HEK293 (cell line): ENCODE measurements around the gene CCDC61.

Source experiments
- CTCF ChIA-PET: fragments of 350-600 bp; formaldehyde crosslinking; extraction: SDS; loops from one replicate; lab custom pipeline; 2021; ENCODE audit warnings: antibody characterized with exemption; lab: Yijun Ruan, JAX
- POLR2A ChIA-PET: fragments of 300-600 bp; formaldehyde crosslinking; extraction: SDS; loops from one replicate; lab custom pipeline; 2020; ENCODE audit warnings: antibody characterized with exemption, inconsistent platforms; lab: Yijun Ruan, JAX
- H3K27ac ChIP-seq: fragments of 200-500 bp; sonication (Bioruptor generic); 2 replicates; pipeline ENCODE4 v1.5.1; 2014; ENCODE audit warnings: low read depth, low read length, control low read depth, inconsistent platforms; ENCODE audit errors: extremely low read depth
- H3K36me3 ChIP-seq, 2 experiments: fragments of 200-500 bp in 1 of 2; sonication (Bioruptor generic) in 1 of 2; 1 replicate in 1 of 2; 2 replicates in 1 of 2; pipeline ENCODE4 v1.5.1; 2014 to 2017; ENCODE audit warnings: inconsistent platforms in 2 of 2, low read length in 2 of 2; ENCODE audit not compliant: control insufficient read depth in 2 of 2, insufficient read depth in 1 of 2
- H3K4me1 ChIP-seq: fragments of 200-500 bp; sonication (Bioruptor generic); 2 replicates; pipeline ENCODE4 v1.5.1; 2014; ENCODE audit warnings: mild to moderate bottlenecking, low read length, inconsistent platforms; ENCODE audit not compliant: control insufficient read depth, insufficient read depth
- H3K4me3 ChIP-seq: 2 replicates; pipeline ENCODE4 v1.5.1; 2011; ENCODE audit warnings: low read depth, mild to moderate bottlenecking, control low read depth, low read length, moderate library complexity
- H3K9me3 ChIP-seq: fragments of 200-500 bp; sonication (Bioruptor generic); 2 replicates; pipeline ENCODE4 v1.5.1; 2014; ENCODE audit warnings: low read depth, low read length, inconsistent platforms; ENCODE audit not compliant: control insufficient read depth, insufficient read depth
- BCL11A ChIP-seq: fragments of 450-650 bp; formaldehyde crosslinking; IDR thresholded peaks from 2 replicates; pipeline ENCODE4 v1.5.1; 2016; ENCODE audit warnings: low read depth, missing biosample characterization, missing genetic modification characterization
- GLI2 ChIP-seq: fragments of 450-650 bp; formaldehyde crosslinking; IDR thresholded peaks from 2 replicates; pipeline ENCODE4; 2017; ENCODE audit warnings: missing biosample characterization, missing genetic modification characterization, low read depth, borderline replicate concordance
- MZF1 ChIP-seq: fragments of 450-650 bp; formaldehyde crosslinking; IDR thresholded peaks from 2 replicates; pipeline ENCODE4 v1.5.1; 2017; ENCODE audit warnings: missing biosample characterization, missing genetic modification characterization, borderline replicate concordance
- SETDB1 ChIP-seq: IDR thresholded peaks from one replicate; pipeline ENCODE4 v1.6.1; 2017; ENCODE audit warnings: mild to moderate bottlenecking, low read length, moderate library complexity, mixed read lengths; ENCODE audit not compliant: insufficient read length
- ZFHX2 ChIP-seq: fragments of 450-650 bp; formaldehyde crosslinking; conservative IDR thresholded peaks from 2 replicates; pipeline ENCODE4 v1.5.1; 2016; ENCODE audit warnings: missing biosample characterization, missing genetic modification characterization
- ZNF132 ChIP-seq: fragments of 450-650 bp; formaldehyde crosslinking; IDR thresholded peaks from 2 replicates; pipeline ENCODE4 v1.5.1; 2017; ENCODE audit warnings: missing biosample characterization, missing genetic modification characterization, borderline replicate concordance
- ZNF146 ChIP-seq: fragments of 450-650 bp; formaldehyde crosslinking; IDR thresholded peaks from 2 replicates; pipeline ENCODE4 v1.5.1; 2016; ENCODE audit warnings: missing biosample characterization, missing genetic modification characterization
- ZNF184 ChIP-seq: fragments of 450-650 bp; IDR thresholded peaks from 2 replicates; pipeline ENCODE4 v1.5.1; 2018; ENCODE audit warnings: missing biosample characterization, mild to moderate bottlenecking, missing genetic modification characterization
- ZNF223 ChIP-seq: fragments of 450-650 bp; formaldehyde crosslinking; IDR thresholded peaks from 2 replicates; pipeline ENCODE4 v1.5.1; 2016; ENCODE audit warnings: missing biosample characterization, missing genetic modification characterization
- ZNF24 ChIP-seq: fragments of 450-650 bp; formaldehyde crosslinking; IDR thresholded peaks from 2 replicates; pipeline ENCODE4 v1.5.1; 2016; ENCODE audit warnings: missing biosample characterization, missing genetic modification characterization
- ZNF549 ChIP-seq: fragments of 450-650 bp; IDR thresholded peaks from 2 replicates; pipeline ENCODE4 v1.5.1; 2018; ENCODE audit warnings: missing biosample characterization, missing genetic modification characterization, mild to moderate bottlenecking, inconsistent platforms, moderate library complexity
- ZNF561 ChIP-seq: fragments of 450-650 bp; IDR thresholded peaks from 2 replicates; pipeline ENCODE4 v1.5.1; 2018; ENCODE audit warnings: missing biosample characterization, missing genetic modification characterization, borderline replicate concordance
- ZNF626 ChIP-seq: fragments of 450-650 bp; sonication (Bioruptor Pico); formaldehyde crosslinking; IDR thresholded peaks from 2 replicates; pipeline ENCODE4 v1.5.1; 2018; ENCODE audit warnings: missing biosample characterization, missing genetic modification characterization, inconsistent platforms
- TF ChIP-seq, protein P1 (sequence below): fragments of 450-650 bp; formaldehyde crosslinking; IDR thresholded peaks from 2 replicates; pipeline ENCODE4 v1.5.1; 2016; ENCODE audit warnings: missing biosample characterization, missing genetic modification characterization
- TF ChIP-seq, protein P2 (sequence below): fragments of 450-650 bp; formaldehyde crosslinking; conservative IDR thresholded peaks from 2 replicates; pipeline ENCODE4 v1.5.1; 2016; ENCODE audit warnings: low read depth, missing biosample characterization, missing genetic modification characterization
- TF ChIP-seq, protein P3 (sequence below): fragments of 450-650 bp; formaldehyde crosslinking; IDR thresholded peaks from 2 replicates; pipeline ENCODE4 v1.5.1; 2016; ENCODE audit warnings: missing biosample characterization, missing genetic modification characterization, low read depth
- TF ChIP-seq, protein P4 (sequence below): fragments of 450-650 bp; formaldehyde crosslinking; IDR thresholded peaks from 2 replicates; pipeline ENCODE4 v1.5.1; 2016; ENCODE audit warnings: missing biosample characterization, missing genetic modification characterization
- TF ChIP-seq, protein P5 (sequence below): fragments of 450-650 bp; formaldehyde crosslinking; IDR thresholded peaks from 2 replicates; pipeline ENCODE4 v1.5.1; 2016; ENCODE audit warnings: missing biosample characterization, missing genetic modification characterization
- TF ChIP-seq, protein P6 (sequence below): fragments of 450-650 bp; formaldehyde crosslinking; IDR thresholded peaks from 2 replicates; pipeline ENCODE4 v1.5.1; 2016; ENCODE audit warnings: missing biosample characterization, missing genetic modification characterization

CCDC61 gene

DNA sequence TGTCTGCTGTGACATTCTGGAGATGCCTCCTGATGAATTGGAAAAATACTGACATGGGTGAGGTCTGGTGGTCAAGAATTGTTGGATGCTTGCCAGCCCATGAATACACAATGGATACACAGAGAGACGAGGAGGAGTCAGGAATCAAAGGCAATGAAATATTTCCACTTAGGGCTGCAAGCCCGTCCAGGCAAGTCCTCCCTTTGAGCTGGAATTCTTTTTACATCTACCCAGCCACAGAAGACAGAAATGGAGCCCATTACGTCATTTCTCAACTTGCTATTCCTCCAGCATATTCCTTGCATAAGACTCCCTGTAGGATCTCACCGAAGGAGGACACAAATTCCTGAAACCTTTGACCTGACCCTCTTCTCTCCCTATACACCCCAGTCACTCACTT lies 61.3 kb downstream of the CCDC61 start (continued):
- TF ChIP-seq, protein P1, sequence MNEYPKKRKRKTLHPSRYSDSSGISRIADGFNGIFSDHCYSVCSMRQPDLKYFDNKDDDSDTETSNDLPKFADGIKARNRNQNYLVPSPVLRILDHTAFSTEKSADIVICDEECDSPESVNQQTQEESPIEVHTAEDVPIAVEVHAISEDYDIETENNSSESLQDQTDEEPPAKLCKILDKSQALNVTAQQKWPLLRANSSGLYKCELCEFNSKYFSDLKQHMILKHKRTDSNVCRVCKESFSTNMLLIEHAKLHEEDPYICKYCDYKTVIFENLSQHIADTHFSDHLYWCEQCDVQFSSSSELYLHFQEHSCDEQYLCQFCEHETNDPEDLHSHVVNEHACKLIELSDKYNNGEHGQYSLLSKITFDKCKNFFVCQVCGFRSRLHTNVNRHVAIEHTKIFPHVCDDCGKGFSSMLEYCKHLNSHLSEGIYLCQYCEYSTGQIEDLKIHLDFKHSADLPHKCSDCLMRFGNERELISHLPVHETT (tag by site-specific recombination) = no peak
- TF ChIP-seq, protein P2, sequence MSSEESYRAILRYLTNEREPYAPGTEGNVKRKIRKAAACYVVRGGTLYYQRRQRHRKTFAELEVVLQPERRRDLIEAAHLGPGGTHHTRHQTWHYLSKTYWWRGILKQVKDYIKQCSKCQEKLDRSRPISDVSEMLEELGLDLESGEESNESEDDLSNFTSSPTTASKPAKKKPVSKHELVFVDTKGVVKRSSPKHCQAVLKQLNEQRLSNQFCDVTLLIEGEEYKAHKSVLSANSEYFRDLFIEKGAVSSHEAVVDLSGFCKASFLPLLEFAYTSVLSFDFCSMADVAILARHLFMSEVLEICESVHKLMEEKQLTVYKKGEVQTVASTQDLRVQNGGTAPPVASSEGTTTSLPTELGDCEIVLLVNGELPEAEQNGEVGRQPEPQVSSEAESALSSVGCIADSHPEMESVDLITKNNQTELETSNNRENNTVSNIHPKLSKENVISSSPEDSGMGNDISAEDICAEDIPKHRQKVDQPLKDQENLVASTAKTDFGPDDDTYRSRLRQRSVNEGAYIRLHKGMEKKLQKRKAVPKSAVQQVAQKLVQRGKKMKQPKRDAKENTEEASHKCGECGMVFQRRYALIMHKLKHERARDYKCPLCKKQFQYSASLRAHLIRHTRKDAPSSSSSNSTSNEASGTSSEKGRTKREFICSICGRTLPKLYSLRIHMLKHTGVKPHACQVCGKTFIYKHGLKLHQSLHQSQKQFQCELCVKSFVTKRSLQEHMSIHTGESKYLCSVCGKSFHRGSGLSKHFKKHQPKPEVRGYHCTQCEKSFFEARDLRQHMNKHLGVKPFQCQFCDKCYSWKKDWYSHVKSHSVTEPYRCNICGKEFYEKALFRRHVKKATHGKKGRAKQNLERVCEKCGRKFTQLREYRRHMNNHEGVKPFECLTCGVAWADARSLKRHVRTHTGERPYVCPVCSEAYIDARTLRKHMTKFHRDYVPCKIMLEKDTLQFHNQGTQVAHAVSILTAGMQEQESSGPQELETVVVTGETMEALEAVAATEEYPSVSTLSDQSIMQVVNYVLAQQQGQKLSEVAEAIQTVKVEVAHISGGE (tag by site-specific recombination) = no peak
- TF ChIP-seq ZNF146 (tag by site-specific recombination) (no peak), ZNF24 (no peak), MZF1 (tag by site-specific recombination) (no peak), GLI2 (tag by site-specific recombination) (no peak)
- TF ChIP-seq, protein P3, sequence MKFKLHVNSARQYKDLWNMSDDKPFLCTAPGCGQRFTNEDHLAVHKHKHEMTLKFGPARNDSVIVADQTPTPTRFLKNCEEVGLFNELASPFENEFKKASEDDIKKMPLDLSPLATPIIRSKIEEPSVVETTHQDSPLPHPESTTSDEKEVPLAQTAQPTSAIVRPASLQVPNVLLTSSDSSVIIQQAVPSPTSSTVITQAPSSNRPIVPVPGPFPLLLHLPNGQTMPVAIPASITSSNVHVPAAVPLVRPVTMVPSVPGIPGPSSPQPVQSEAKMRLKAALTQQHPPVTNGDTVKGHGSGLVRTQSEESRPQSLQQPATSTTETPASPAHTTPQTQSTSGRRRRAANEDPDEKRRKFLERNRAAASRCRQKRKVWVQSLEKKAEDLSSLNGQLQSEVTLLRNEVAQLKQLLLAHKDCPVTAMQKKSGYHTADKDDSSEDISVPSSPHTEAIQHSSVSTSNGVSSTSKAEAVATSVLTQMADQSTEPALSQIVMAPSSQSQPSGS (tag by site-specific recombination) = peak; percentile 93

DNA sequence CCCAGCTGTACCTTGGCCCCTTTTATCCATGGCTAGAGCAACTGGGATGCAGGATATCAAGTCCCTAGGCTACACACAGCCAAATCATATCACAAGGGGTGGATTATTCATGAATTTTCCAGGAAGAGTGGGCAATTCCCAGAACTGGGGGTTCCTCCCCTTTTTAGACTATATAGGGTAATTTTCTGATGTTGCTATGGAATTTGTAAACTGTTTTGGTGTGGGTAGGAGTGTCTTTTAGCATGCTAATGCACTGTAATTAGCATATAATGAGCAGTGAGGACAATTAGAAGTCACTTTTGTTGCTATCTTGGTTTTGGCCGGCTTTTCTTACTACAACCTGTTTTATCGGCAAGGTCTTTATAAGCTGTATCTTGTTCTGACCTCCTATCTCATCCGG lies 63.5 kb downstream of the CCDC61 start:
- Histone ChIP-seq H3K4me3 (no peak overlapping the region), H3K27ac (no peak overlapping the region), H3K9me3 (0 out of 2 replicates have a peak, but pooled peaks cover 2% of the 10 kb centered on the region), H3K4me1 (peaks cover 8% of the 10 kb centered on the region), H3K36me3 (no peaks in the 10 kb centered on the region)
- TF ChIP-seq ZNF223 (tag by site-specific recombination) (no peak), ZNF561 (tag by site-specific recombination) (no peak), ZFHX2 (tag by site-specific recombination) (no peak), ZNF132 (tag by site-specific recombination) (no peak)
- TF ChIP-seq, protein P4, sequence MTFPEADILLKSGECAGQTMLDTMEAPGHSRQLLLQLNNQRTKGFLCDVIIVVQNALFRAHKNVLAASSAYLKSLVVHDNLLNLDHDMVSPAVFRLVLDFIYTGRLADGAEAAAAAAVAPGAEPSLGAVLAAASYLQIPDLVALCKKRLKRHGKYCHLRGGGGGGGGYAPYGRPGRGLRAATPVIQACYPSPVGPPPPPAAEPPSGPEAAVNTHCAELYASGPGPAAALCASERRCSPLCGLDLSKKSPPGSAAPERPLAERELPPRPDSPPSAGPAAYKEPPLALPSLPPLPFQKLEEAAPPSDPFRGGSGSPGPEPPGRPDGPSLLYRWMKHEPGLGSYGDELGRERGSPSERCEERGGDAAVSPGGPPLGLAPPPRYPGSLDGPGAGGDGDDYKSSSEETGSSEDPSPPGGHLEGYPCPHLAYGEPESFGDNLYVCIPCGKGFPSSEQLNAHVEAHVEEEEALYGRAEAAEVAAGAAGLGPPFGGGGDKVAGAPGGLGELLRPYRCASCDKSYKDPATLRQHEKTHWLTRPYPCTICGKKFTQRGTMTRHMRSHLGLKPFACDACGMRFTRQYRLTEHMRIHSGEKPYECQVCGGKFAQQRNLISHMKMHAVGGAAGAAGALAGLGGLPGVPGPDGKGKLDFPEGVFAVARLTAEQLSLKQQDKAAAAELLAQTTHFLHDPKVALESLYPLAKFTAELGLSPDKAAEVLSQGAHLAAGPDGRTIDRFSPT = no peak
- ChIA-PET CTCF (interaction anchor here (1.5 to 7.1 kb wide), 4 partner anchors 18 to 48 kb away, joined by 4 to 39 read pairs (median 10); no protein-coding TSS in a partner anchor), POLR2A (no interaction called here)

DNA sequence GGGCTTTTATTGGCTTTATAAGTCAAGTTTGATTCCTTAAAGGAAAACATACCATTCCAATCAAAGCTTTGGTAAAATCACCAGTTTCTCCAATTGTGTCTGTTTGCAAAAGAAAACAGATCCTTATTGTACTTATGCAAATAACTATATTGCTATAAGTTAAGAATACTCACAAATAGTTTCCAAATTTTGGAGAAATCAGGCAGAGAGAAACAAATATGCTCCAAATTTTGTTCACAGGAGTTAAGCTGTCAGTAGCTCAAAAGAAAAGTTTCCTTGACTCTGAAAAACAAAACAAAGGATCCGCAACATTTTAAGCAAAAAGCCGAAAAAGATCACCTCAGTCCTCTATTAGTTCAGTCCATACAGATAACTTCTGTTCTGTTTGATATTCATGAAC lies 64.7 kb downstream of the CCDC61 start:
- Histone ChIP-seq H3K27ac (no peak overlapping the region), H3K36me3 (no peaks in the 10 kb centered on the region), H3K4me3 (no peak overlapping the region), H3K4me1 (peaks cover 8% of the 10 kb centered on the region), H3K9me3 (0 out of 2 replicates have a peak, but pooled peaks cover 2% of the 10 kb centered on the region)
- TF ChIP-seq, protein P5, sequence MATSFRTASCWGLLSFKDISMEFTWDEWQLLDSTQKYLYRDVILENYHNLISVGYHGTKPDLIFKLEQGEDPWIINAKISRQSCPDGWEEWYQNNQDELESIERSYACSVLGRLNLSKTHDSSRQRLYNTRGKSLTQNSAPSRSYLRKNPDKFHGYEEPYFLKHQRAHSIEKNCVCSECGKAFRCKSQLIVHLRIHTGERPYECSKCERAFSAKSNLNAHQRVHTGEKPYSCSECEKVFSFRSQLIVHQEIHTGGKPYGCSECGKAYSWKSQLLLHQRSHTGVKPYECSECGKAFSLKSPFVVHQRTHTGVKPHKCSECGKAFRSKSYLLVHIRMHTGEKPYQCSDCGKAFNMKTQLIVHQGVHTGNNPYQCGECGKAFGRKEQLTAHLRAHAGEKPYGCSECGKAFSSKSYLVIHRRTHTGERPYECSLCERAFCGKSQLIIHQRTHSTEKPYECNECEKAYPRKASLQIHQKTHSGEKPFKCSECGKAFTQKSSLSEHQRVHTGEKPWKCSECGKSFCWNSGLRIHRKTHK (tag by site-specific recombination) = 0 out of 2 replicates have a peak, but pooled peaks have one; percentile 25
- TF ChIP-seq ZNF184 (0 out of 2 replicates have a peak, but pooled peaks have one; percentile 19), SETDB1 (peak; percentile 96), ZNF549 (peak; percentile 48; the same call in 1 of the 2 replicates), ZNF626 (tag by site-specific recombination) (peak; percentile 93), BCL11A (tag by site-specific recombination) (no peak)
- TF ChIP-seq, protein P6, sequence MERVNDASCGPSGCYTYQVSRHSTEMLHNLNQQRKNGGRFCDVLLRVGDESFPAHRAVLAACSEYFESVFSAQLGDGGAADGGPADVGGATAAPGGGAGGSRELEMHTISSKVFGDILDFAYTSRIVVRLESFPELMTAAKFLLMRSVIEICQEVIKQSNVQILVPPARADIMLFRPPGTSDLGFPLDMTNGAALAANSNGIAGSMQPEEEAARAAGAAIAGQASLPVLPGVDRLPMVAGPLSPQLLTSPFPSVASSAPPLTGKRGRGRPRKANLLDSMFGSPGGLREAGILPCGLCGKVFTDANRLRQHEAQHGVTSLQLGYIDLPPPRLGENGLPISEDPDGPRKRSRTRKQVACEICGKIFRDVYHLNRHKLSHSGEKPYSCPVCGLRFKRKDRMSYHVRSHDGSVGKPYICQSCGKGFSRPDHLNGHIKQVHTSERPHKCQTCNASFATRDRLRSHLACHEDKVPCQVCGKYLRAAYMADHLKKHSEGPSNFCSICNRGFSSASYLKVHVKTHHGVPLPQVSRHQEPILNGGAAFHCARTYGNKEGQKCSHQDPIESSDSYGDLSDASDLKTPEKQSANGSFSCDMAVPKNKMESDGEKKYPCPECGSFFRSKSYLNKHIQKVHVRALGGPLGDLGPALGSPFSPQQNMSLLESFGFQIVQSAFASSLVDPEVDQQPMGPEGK (tag by site-specific recombination) = no peak
- ChIA-PET POLR2A (interaction anchor here (0.8 kb wide), 1 partner anchor 10 kb away, joined by 5 read pairs; no protein-coding TSS in a partner anchor), CTCF (interaction anchor here (0.6 to 7.1 kb wide), 7 partner anchors 17 to 454 kb away, joined by 3 to 39 read pairs (median 5); no protein-coding TSS in a partner anchor)
